D721Med (cell line): Measurements from ENCODE around the gene ARHGAP32.

Experiments
- DNase-seq: peaks from one replicate; pipeline ENCODE4 v3.0.0; 2011; ENCODE audit warnings: low spot score; ENCODE audit not compliant: insufficient read length
- FAIRE-seq: peaks from 2 replicates; lab custom pipeline; 2011; peaks lifted over from hg19 to GRCh38; lab: Jason Lieb, UNC
- TF ChIP-seq, protein P1 (sequence below): IDR thresholded peaks from 2 replicates; pipeline ENCODE4 v1.5.1; 2012; ENCODE audit warnings: mild to moderate bottlenecking, control low read depth; ENCODE audit not compliant: insufficient read depth; ENCODE audit errors: missing control alignments

Gene ARHGAP32

DNA sequence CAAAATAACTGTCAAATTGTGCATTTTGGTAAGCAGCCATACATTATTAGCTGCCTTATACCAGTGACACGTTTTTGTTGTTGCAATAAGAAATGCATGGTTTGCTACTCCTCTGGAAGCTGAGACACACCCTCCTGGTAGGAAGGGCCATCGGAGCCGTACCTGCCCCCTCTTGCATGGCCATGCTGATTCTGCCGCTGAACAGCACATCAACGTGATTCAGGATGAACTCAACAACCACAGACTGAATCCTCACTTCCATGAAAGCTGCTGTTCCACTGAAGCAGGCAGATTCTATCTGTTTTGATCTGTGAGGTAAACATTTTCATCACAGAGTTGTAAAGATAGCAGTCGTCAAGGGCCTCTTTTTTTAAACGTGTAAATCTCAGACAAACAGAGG, 210.9 kb downstream of the ARHGAP32 start:
- TF ChIP-seq, protein P1, sequence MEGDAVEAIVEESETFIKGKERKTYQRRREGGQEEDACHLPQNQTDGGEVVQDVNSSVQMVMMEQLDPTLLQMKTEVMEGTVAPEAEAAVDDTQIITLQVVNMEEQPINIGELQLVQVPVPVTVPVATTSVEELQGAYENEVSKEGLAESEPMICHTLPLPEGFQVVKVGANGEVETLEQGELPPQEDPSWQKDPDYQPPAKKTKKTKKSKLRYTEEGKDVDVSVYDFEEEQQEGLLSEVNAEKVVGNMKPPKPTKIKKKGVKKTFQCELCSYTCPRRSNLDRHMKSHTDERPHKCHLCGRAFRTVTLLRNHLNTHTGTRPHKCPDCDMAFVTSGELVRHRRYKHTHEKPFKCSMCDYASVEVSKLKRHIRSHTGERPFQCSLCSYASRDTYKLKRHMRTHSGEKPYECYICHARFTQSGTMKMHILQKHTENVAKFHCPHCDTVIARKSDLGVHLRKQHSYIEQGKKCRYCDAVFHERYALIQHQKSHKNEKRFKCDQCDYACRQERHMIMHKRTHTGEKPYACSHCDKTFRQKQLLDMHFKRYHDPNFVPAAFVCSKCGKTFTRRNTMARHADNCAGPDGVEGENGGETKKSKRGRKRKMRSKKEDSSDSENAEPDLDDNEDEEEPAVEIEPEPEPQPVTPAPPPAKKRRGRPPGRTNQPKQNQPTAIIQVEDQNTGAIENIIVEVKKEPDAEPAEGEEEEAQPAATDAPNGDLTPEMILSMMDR = no peak
- DNase-seq = no peak
- no peak for FAIRE-seq

- DNase-seq (no peak), FAIRE-seq (no peak)
- TF ChIP-seq, protein P1 = no peak
These were observed 221.4 kb downstream of the ARHGAP32 start for GRCh38 chr11:128970598-128971190.

DNA sequence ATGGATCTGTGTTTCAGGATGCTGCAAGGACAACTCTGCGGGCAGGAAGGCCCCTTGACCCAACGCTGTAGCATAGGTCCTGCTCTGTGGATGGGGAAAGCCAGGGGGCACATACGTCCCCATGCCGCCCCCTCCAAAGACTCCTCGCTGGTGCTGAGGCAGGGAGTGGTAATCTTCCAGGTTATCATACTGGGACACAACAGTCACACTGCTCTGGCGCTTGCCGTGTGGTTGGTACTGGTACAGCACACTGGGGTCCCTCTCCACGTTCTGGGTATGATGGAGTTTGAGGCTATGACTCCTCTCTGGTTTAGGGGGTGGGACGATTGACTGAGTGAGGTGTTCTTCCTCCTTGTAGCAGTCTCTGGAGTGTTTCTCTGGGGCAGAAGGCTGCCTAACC, 223.2 kb downstream of the ARHGAP32 start:
- TF ChIP-seq, protein P1 = no peak
- DNase-seq (no peak), FAIRE-seq (no peak)

GRCh38 chr11:128967578-128967977, 224.5 kb downstream of the ARHGAP32 start:
- FAIRE-seq = no peak
- TF ChIP-seq, protein P1 = no peak
- DNase-seq = no peak

DNA sequence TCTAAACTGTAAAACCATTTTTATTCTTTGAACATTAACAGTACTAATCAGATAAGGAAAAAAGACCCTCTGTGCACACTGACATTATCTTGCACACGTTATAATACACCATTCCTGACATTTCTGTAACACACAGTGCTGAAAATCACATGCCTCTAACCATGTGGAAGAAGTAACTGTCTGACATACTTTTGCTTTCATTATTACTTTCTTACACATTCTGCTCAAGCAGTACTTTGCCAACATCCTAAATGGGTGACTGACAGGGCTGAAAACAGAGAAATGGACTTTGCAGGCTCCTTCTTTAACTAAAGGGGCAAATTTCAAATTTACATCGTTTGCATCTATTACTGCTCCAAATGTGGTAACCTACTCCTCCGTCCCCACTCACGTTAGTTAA, 226.6 kb downstream of the ARHGAP32 start:
- FAIRE-seq = no peak
- TF ChIP-seq, protein P1 = no peak
- DNase-seq = no peak

DNA sequence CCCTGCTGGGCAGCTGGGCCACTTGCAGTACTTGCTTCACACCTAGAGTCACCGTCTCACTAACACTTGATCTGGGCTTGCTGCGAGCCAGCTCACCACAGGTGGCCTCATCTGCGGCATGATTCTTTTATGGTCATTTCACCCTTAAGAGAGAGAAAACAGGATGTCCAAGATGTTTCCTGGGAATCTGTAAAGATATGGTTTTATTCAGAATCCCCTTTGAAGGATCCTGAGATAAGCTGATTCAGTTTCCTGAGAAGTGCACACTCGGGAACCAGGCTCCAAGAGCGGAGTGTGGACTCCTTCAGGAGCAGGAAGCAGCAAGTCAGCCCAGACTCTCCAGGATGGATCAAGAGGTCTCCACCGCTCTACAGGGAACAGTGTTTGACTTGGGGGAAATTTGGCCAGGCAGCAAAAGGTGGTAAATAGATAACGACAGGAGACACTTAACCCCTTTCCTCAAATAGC, 227.6 kb downstream of the ARHGAP32 start:
- no peak for FAIRE-seq
- TF ChIP-seq, protein P1 = no peak
- no peak for DNase-seq

GRCh38 chr11:128963744-128964325, 228.3 kb downstream of the ARHGAP32 start:
- DNase-seq (no peak), FAIRE-seq (no peak)

More at GRCh38 chr11:128963744-128964325, 228.3 kb downstream of the ARHGAP32 start:
- TF ChIP-seq, protein P1 = no peak
